Right ventricle myocardium superior (tissue), 1 donor: ENCODE measurements around the gene AFAP1. TPM values are rescaled to one million over a fixed set of nuclear protein-coding genes. Genes with fewer than 3 reads are reported as not detected.

ENCODE experiments used
- ATAC-seq: fragments of 200-7000 bp; cut with Tn5 transposase; one replicate; pipeline ENCODE4 v1.9.1; 2020; ENCODE audit warnings: mild to moderate bottlenecking; ENCODE audit not compliant: poor library complexity
- DNase-seq: peaks from one replicate; pipeline ENCODE4 v3.0.0-alpha.2; 2020
- intact Hi-C: fragments of 100-400 bp; cut with DNase I; formaldehyde crosslinking; loops from one replicate; pipeline ENCODE4 v1.11.2; 2022
- long read RNA-seq: library from polyadenylated mRNA; unstranded; transcript quantifications from one replicate; pipeline ENCODE4 v2.0.0, GENCODE V29; 2021
- total RNA-seq: library from RNA; stranded (reverse); fragmentation: NEBNext Ultra II Directional; extraction: Animal tissue kit (Norgen Biotek cat#: 25700); gene quantifications from one replicate; pipeline ENCODE4 v1.2.1, GENCODE V29; 2021
- donor health status: DM: no; HTN: yes; CAD: no; lungs with severe emphysema.

Gene AFAP1
- total RNA-seq = 6.2 TPM
- long read RNA-seq, partial matches to known transcripts = 1 of 4 reads
- long read RNA-seq, other reads (novel, unspliced or antisense) = 3 of 4 reads

GRCh38 chr4:7939377-7940108, at the start of gene AFAP1:
Gene AFAP1 (minus strand): TSS chr4:7939861. CDS start chr4:7872078, 67,783 bp downstream.
- intact Hi-C loops = loop anchor here (10.0 kb wide), 1 partner anchor 95 kb away; no protein-coding TSS in a partner anchor
- DNase-seq = peak; percentile 93
- peak; percentile 98 for ATAC-seq

GRCh38 chr4:7988437-7988836, 48.8 kb upstream of the AFAP1 start:
- DNase-seq (no peak), ATAC-seq (no peak)
- intact Hi-C loops = loop anchor here (2.0 kb wide), 1 partner anchor 184 kb away; no protein-coding TSS in a partner anchor

- DNase-seq = peak; percentile 74
- intact Hi-C loops = no loop called here
These were observed 47.7 kb upstream of the AFAP1 start for GRCh38 chr4:7987148-7987989.

GRCh38 chr4:7985891-7986441, 46.3 kb upstream of the AFAP1 start:
- DNase-seq (peak; percentile 42), ATAC-seq (peak; percentile 15)
- intact Hi-C loops = no loop called here

More at GRCh38 chr4:7987148-7987989, 47.7 kb upstream of the AFAP1 start:
- peak; percentile 81 for ATAC-seq

GRCh38 chr4:7985072-7985471, 45.4 kb upstream of the AFAP1 start:
- ATAC-seq (no peak), DNase-seq (peak; percentile 33)
- intact Hi-C loops = no loop called here

- ATAC-seq (no peak), DNase-seq (peak; percentile 40)
- intact Hi-C loops = no loop called here
These were observed 44.7 kb upstream of the AFAP1 start for GRCh38 chr4:7984286-7984925.

- ATAC-seq (no peak), DNase-seq (no peak)
- intact Hi-C loops = no loop called here
These were observed 43.6 kb upstream of the AFAP1 start for GRCh38 chr4:7983296-7983695.

GRCh38 chr4:7981738-7982394, 42.2 kb upstream of the AFAP1 start:
- DNase-seq (no peak), ATAC-seq (no peak)
- intact Hi-C loops = no loop called here

GRCh38 chr4:7980036-7980435, 40.4 kb upstream of the AFAP1 start:
- intact Hi-C loops = no loop called here

GRCh38 chr4:7979652-7979968, 39.9 kb upstream of the AFAP1 start:
- intact Hi-C loops = no loop called here
- ATAC-seq = no peak
- DNase-seq = no peak

More at GRCh38 chr4:7980036-7980435, 40.4 kb upstream of the AFAP1 start:
- DNase-seq (no peak), ATAC-seq (no peak)

GRCh38 chr4:7978907-7979651, 39.4 kb upstream of the AFAP1 start:
- DNase-seq (no peak), ATAC-seq (peak; percentile 7)
- intact Hi-C loops = no loop called here

- DNase-seq (no peak), ATAC-seq (peak; percentile 55)
- intact Hi-C loops = no loop called here
These were observed 38.8 kb upstream of the AFAP1 start for GRCh38 chr4:7978489-7978888.

- ATAC-seq = no peak
- intact Hi-C loops = no loop called here
- DNase-seq = no peak
These were observed 37.0 kb upstream of the AFAP1 start for GRCh38 chr4:7976634-7977033.

GRCh38 chr4:7976025-7976424, 36.4 kb upstream of the AFAP1 start:
- intact Hi-C loops = no loop called here
- ATAC-seq (no peak), DNase-seq (no peak)

- DNase-seq = no peak
These were observed 34.8 kb upstream of the AFAP1 start for GRCh38 chr4:7974425-7974824.

GRCh38 chr4:7973545-7973981, 33.9 kb upstream of the AFAP1 start:
- intact Hi-C loops = no loop called here
- ATAC-seq = no peak
- DNase-seq = no peak

More at GRCh38 chr4:7974425-7974824, 34.8 kb upstream of the AFAP1 start:
- intact Hi-C loops = no loop called here
- no peak for ATAC-seq

GRCh38 chr4:7971881-7972500, 32.3 kb upstream of the AFAP1 start:
- intact Hi-C loops = no loop called here
- no peak for ATAC-seq
- no peak for DNase-seq
